Caco-2 (cell line): ENCODE results near the gene INHBC. TPM values are rescaled to one million over a fixed set of nuclear protein-coding genes. Genes with fewer than 3 reads are reported as not detected.

Experiments
- Bru-seq: library from RNA; stranded (reverse); fragments of 400-500 nt; gene quantifications from one replicate; lab custom pipeline; 2021; lab: Mats Ljungman, UMichigan
- BruChase-seq, 2 experiments: library from RNA; stranded (reverse); fragments of 400-500 nt; gene quantifications; one replicate each; lab custom pipeline; 2021; lab: Mats Ljungman, UMichigan
- BruUV-seq: library from RNA; stranded (reverse); fragments of 400-500 nt; replicated peaks from 2 replicates; lab custom pipeline; 2021; lab: Mats Ljungman, UMichigan
- CTCF ChIA-PET: fragments of 300-600 bp; sonication (Branson Sonifier 250); formaldehyde crosslinking; loops from one replicate; lab custom pipeline; 2022; ENCODE audit warnings: antibody characterized with exemption; lab: Charles Lee
- POLR2A ChIA-PET: fragments of 300-600 bp; sonication (Branson Sonifier 250); formaldehyde crosslinking; loops from one replicate; lab custom pipeline; 2022; ENCODE audit warnings: antibody characterized with exemption; lab: Charles Lee
- DNase-seq, 2 experiments: peaks; one replicate each; pipeline versions ENCODE4 v3.0.0 to v3.0.0-alpha.2; 2020 to 2022
- H3K27me3 ChIP-seq: replicated peaks from 2 replicates; pipeline ENCODE4 v1.6.0; 2011; ENCODE audit warnings: low read length; ENCODE audit not compliant: control insufficient read depth, insufficient read depth
- H3K36me3 ChIP-seq: 2 replicates; pipeline ENCODE4 v1.5.1; 2011; ENCODE audit warnings: low read length; ENCODE audit not compliant: control insufficient read depth, insufficient read depth
- H3K4me1 ChIP-seq: fragments of 250-450 bp; sonication (Bioruptor Pico); 2 replicates; pipeline ENCODE4 v1.5.1; 2020; ENCODE audit warnings: mild to moderate bottlenecking
- H3K4me3 ChIP-seq: 2 replicates; pipeline ENCODE4 v1.5.1; 2011; ENCODE audit warnings: low read depth, mild to moderate bottlenecking, control low read depth, low read length
- H3K9me3 ChIP-seq: fragments of 250-450 bp; sonication (Bioruptor Pico); 2 replicates; pipeline ENCODE4 v1.5.1; 2020; ENCODE audit warnings: mild to moderate bottlenecking, moderate library complexity
- H3K27ac Mint-ChIP-seq: one replicate; pipeline ENCODE4 v1.8.0; 2022; ENCODE audit warnings: mixed read lengths; ENCODE audit not compliant: unreplicated experiment
- H3K27me3 Mint-ChIP-seq: one replicate; pipeline ENCODE4 v1.8.0; 2022; ENCODE audit warnings: mixed read lengths; ENCODE audit not compliant: insufficient read depth, unreplicated experiment
- H3K36me3 Mint-ChIP-seq: one replicate; pipeline ENCODE4 v1.8.0; 2022; ENCODE audit warnings: mild to moderate bottlenecking, mixed read lengths; ENCODE audit not compliant: insufficient read depth, unreplicated experiment
- H3K4me1 Mint-ChIP-seq: one replicate; pipeline ENCODE4 v1.8.0; 2022; ENCODE audit warnings: low read depth, mixed read lengths; ENCODE audit not compliant: unreplicated experiment
- H3K4me3 Mint-ChIP-seq: one replicate; pipeline ENCODE4 v1.8.0; 2022; ENCODE audit warnings: mild to moderate bottlenecking, moderate library complexity, mixed read lengths; ENCODE audit not compliant: unreplicated experiment
- H3K9me3 Mint-ChIP-seq: one replicate; pipeline ENCODE4 v1.8.0; 2022; ENCODE audit warnings: mixed read lengths; ENCODE audit not compliant: unreplicated experiment
- intact Hi-C: fragments of 100-400 bp; cut with micrococcal nuclease; formaldehyde crosslinking; loops from one replicate; pipeline ENCODE4 v1.10.0; 2022; ENCODE audit not compliant: unreplicated experiment
- long read RNA-seq: library from polyadenylated mRNA; stranded (forward); transcript quantifications from one replicate; pipeline ENCODE4 v2.0.0, GENCODE V29; 2022
- total RNA-seq: library from RNA; stranded (reverse); gene quantifications from 2 replicates; pipeline ENCODE4 v1.2.3, GENCODE V29; 2022
- TF ChIP-seq, protein P1 (sequence below), 2 experiments: fragments of 200-600 bp in 1 of 2; IDR thresholded peaks; 1 replicate in 1 of 2; 2 replicates in 1 of 2; pipeline versions ENCODE4 v1.5.1 to v1.8.0; 2011 to 2022; ENCODE audit warnings: antibody characterized with exemption in 1 of 2, control low read depth in 1 of 2, inconsistent platforms in 1 of 2, low read depth in 1 of 2, low read length in 1 of 2, mild to moderate bottlenecking in 1 of 2, moderate library complexity in 1 of 2; ENCODE audit not compliant: insufficient read depth in 1 of 2, severe bottlenecking in 1 of 2, unreplicated experiment in 1 of 2

The INHBC gene, protein sequence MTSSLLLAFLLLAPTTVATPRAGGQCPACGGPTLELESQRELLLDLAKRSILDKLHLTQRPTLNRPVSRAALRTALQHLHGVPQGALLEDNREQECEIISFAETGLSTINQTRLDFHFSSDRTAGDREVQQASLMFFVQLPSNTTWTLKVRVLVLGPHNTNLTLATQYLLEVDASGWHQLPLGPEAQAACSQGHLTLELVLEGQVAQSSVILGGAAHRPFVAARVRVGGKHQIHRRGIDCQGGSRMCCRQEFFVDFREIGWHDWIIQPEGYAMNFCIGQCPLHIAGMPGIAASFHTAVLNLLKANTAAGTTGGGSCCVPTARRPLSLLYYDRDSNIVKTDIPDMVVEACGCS
- total RNA-seq (not detected in 2 replicates), Bru-seq, nascent RNA (percentile 11 among the genes with signal in this experiment), BruChase-seq, experiment 1, labeled RNA remaining after a 2-hour chase (percentile 9 among the genes with signal in this experiment), BruChase-seq, experiment 2, labeled RNA remaining after a 6-hour chase (percentile 12 among the genes with signal in this experiment)
- long read RNA-seq, result 0 reads

DNA sequence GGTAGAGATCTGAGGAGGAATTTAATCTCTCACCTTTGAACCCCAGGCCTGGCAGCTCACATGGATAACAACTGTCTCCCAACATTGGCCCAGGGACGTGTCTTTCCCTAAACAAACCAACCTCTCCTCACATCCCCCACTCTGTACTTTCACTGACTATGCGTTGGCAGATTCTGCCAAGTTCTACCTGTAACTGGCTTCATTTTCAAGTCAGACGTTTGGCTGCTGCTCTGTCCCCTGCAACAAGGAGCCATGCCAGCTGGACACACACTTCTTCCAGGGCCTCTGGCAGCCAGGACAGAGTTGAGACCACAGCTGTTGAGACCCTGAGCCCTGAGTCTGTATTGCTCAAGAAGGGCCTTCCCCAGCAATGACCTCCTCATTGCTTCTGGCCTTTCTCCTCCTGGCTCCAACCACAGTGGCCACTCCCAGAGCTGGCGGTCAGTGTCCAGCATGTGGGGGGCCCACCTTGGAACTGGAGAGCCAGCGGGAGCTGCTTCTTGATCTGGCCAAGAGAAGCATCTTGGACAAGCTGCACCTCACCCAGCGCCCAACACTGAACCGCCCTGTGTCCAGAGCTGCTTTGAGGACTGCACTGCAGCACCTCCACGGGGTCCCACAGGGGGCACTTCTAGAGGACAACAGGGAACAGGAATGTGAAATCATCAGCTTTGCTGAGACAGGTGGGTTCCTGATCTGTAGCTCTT lies at the start of gene INHBC:
INHBC (plus strand) TSS at position 268 of the 707 bp plus-strand sequence; CDS start at position 371, 103 bp downstream.
- H3K9me3 ChIP-seq, result no peaks in the 10 kb centered on the region
- no peak within 1 kb of the TSS for H3K4me3 ChIP-seq
- peaks cover 9% of the 10 kb centered on the region for H3K4me1 ChIP-seq
- Mint-ChIP-seq H3K4me1 (peaks cover 6% of the 10 kb centered on the region), H3K9me3 (no peaks in the 10 kb centered on the region), H3K4me3 (no peak within 1 kb of the TSS), H3K36me3 (peaks cover 9% of the 10 kb centered on the region), H3K27me3 (no peaks in the 10 kb centered on the region), H3K27ac (peak within 1 kb of the TSS; percentile 33)
- peak in 1 of 2 experiments; percentile 35 for DNase-seq
- ChIA-PET POLR2A (no interaction called here), CTCF (interaction anchor here (1.3 kb wide), 1 partner anchor 18 kb away, joined by 5 read pairs; no protein-coding TSS in a partner anchor)
- BruUV-seq, result no TSS peak
- H3K27me3 ChIP-seq, result no peaks in the 10 kb centered on the region
- TF ChIP-seq, protein P1, sequence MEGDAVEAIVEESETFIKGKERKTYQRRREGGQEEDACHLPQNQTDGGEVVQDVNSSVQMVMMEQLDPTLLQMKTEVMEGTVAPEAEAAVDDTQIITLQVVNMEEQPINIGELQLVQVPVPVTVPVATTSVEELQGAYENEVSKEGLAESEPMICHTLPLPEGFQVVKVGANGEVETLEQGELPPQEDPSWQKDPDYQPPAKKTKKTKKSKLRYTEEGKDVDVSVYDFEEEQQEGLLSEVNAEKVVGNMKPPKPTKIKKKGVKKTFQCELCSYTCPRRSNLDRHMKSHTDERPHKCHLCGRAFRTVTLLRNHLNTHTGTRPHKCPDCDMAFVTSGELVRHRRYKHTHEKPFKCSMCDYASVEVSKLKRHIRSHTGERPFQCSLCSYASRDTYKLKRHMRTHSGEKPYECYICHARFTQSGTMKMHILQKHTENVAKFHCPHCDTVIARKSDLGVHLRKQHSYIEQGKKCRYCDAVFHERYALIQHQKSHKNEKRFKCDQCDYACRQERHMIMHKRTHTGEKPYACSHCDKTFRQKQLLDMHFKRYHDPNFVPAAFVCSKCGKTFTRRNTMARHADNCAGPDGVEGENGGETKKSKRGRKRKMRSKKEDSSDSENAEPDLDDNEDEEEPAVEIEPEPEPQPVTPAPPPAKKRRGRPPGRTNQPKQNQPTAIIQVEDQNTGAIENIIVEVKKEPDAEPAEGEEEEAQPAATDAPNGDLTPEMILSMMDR (IDR thresholded peaks at IDR 0.05; ENCODE audit: insufficient read depth in 1 of 2, low read depth in 1 of 2, low read length in 1 of 2, severe bottlenecking in 1 of 2, unreplicated experiment in 1 of 2), result no peak
- H3K36me3 ChIP-seq, result no peaks in the 10 kb centered on the region
- intact Hi-C loops, result no loop called here

DNA sequence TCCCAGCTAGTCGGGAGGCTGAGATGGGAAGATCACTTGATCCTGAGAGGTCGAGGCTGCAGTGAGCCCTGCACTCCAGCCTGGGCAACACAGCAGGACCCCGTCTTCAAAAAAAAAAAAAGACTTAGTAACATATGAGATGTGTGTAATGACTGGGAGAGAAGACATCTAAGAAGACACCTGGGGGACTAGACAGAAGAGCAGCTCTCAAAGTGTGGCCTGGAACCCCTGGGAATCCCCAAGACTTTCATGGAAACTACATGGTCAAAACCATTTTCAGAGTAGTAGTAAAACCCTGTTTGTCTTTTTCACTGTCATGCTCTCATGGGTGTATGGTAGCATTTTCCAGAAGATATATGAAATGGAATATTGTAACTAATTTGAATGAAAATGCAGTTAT lies 49.0 kb upstream of the INHBC start:
- H3K27me3 ChIP-seq, result no peaks in the 10 kb centered on the region
- no peak overlapping the region for H3K4me3 Mint-ChIP-seq
- H3K36me3 Mint-ChIP-seq, result peaks cover 11% of the 10 kb centered on the region
- DNase-seq, result no peak
- peaks cover 7% of the 10 kb centered on the region for H3K4me1 Mint-ChIP-seq
- no peak overlapping the region for H3K27ac Mint-ChIP-seq
- H3K9me3 ChIP-seq, result no peaks in the 10 kb centered on the region
- H3K27me3 Mint-ChIP-seq, result no peaks in the 10 kb centered on the region
- no peaks in the 10 kb centered on the region for H3K4me1 ChIP-seq
- H3K9me3 Mint-ChIP-seq, result no peaks in the 10 kb centered on the region
- H3K4me3 ChIP-seq, result no peak overlapping the region
- no TSS peak for BruUV-seq
- CTCF ChIA-PET, result no interaction called here
- no peaks in the 10 kb centered on the region for H3K36me3 ChIP-seq
- intact Hi-C loops, result no loop called here
- POLR2A ChIA-PET, result no interaction called here
- TF ChIP-seq, protein P1 (IDR thresholded peaks at IDR 0.05; ENCODE audit: insufficient read depth in 1 of 2, low read depth in 1 of 2, low read length in 1 of 2, severe bottlenecking in 1 of 2, unreplicated experiment in 1 of 2), result no peak

DNA sequence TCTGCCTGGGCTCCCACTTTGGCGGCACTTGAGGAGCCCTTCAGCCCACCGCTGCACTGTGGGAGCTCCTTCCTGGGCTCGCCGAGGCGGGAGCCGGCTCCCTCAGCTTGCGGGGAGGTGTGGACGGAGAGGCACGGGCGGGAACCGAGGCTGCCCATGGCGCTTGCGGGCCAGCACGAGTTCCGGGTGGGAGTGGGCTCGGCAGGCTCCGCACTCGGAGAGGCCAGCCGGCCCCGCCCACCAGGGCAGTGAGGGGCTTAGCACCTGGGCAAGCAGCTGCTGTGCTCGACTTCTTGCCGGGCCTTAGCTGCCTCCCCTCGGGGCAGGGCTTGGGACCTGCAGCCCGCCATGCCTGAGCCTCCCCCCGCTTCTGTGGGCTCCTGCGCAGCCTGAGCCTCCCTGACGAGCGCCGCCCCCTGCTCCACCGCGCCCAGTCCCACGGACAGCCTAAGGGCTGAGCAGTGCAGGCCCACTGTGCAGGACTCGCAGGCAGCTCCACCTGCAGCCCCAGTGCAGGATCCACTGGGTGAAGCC lies 48.3 kb upstream of the INHBC start:
- Mint-ChIP-seq H3K27me3 (no peaks in the 10 kb centered on the region), H3K4me3 (no peak overlapping the region), H3K9me3 (no peaks in the 10 kb centered on the region), H3K4me1 (peaks cover 7% of the 10 kb centered on the region), H3K27ac (no peak overlapping the region), H3K36me3 (peaks cover 14% of the 10 kb centered on the region)
- DNase-seq, result no peak
- Histone ChIP-seq H3K36me3 (no peaks in the 10 kb centered on the region), H3K9me3 (no peaks in the 10 kb centered on the region), H3K27me3 (no peaks in the 10 kb centered on the region), H3K4me3 (no peak overlapping the region), H3K4me1 (no peaks in the 10 kb centered on the region)
- BruUV-seq, result no TSS peak
- intact Hi-C loops, result no loop called here
- TF ChIP-seq, protein P1 (IDR thresholded peaks at IDR 0.05; ENCODE audit: insufficient read depth in 1 of 2, low read depth in 1 of 2, low read length in 1 of 2, severe bottlenecking in 1 of 2, unreplicated experiment in 1 of 2), result no peak
- ChIA-PET CTCF (no interaction called here), POLR2A (no interaction called here)
